Ovary (tissue), 9 donors: ENCODE data around the gene URM1. TPM values are rescaled to one million over a fixed set of nuclear protein-coding genes. Genes with fewer than 3 reads are reported as not detected.

ENCODE experiments used
- DNase-seq, 5 donors: peaks; one replicate each; pipeline ENCODE4 v3.0.0-alpha.2; 2019 to 2020
- H3K27ac ChIP-seq, 2 donors: fragments of 200-600 bp; one replicate each; pipeline versions ENCODE4 v1.5.1 to v1.8.0; 2019 to 2022
- H3K27me3 ChIP-seq: fragments of 200-600 bp; one replicate; pipeline ENCODE4 v1.8.0; 2022
- H3K36me3 ChIP-seq: fragments of 200-600 bp; sonication (generic); one replicate; pipeline ENCODE4 v1.5.1; 2019
- H3K4me1 ChIP-seq: one replicate; pipeline ENCODE4 v1.8.1; 2013; ENCODE audit warnings: mild to moderate bottlenecking, moderate library complexity; ENCODE audit not compliant: insufficient read depth
- H3K4me3 ChIP-seq: fragments of 200-600 bp; sonication (generic); one replicate; pipeline ENCODE4 v1.5.1; 2017
- H3K9me3 ChIP-seq, 2 donors: fragments of 200-600 bp in 1 of 2; sonication (generic) in 1 of 2; one replicate each; pipeline versions ENCODE4 v1.5.1 to v1.8.1; 2013 to 2019; ENCODE audit warnings: mild to moderate bottlenecking in 1 of 2, moderate library complexity in 1 of 2
- EP300 ChIP-seq: sonication (generic); formaldehyde crosslinking; IDR thresholded peaks from one replicate; pipeline ENCODE4 v1.6.1; 2017; ENCODE audit warnings: antibody characterized with exemption
- POLR2A ChIP-seq: fragments of 450-650 bp; IDR thresholded peaks from one replicate; pipeline ENCODE4 v1.6.1; 2017; ENCODE audit warnings: antibody characterized with exemption, mild to moderate bottlenecking, moderate library complexity
- WGBS, 3 donors: extraction: QIAGEN DNeasy Blood & Tissue Kit in 1 of 3; methylation state at CpG; one replicate each; pipeline versions ENCODE4 v1.1.5 to v1.1.7; 2013 to 2017; 5-methylcytosine and 5-hydroxymethylcytosine counted together
- intact Hi-C, 4 donors: fragments of 100-400 bp; cut with DNase I; formaldehyde crosslinking; loops; one replicate each; pipeline versions ENCODE4 v1.11.0 to v1.15.1; 2022 to 2023
- polyA plus RNA-seq, 2 donors: library from polyadenylated mRNA; stranded (reverse); fragments of 200-250 nt in 1 of 2; fragments of 350-450 nt in 1 of 2; fragmentation: Illumina TruSeq in 1 of 2; extraction: RNeasy Lipid Tissue Mini Kit (QIAGEN cat#74804) in 1 of 2; gene quantifications; one replicate each; pipeline ENCODE4 v1.2.3, GENCODE V29; 2013 to 2014
- total RNA-seq, 7 donors: library from RNA; depleted of rRNA in 2 of 7; stranded (reverse); fragments of >200 nt in 2 of 7; fragmentation: NEBNext Ultra II Directional in 3 of 7; extraction: Animal tissue kit (Norgen Biotek cat#: 25700) in 3 of 7; gene quantifications; one replicate each; pipeline versions ENCODE4 v1.1.0 to v1.2.4, GENCODE V29; 2016 to 2023
- TF ChIP-seq, protein P1 (sequence below), 3 donors: fragments of 450-650 bp in 2 of 3; fragments of 200-600 bp in 1 of 3; IDR thresholded peaks; one replicate each; pipeline versions ENCODE4 v1.5.1 to v1.8.0; 2016 to 2022; ENCODE audit warnings: antibody characterized with exemption in 3 of 3, mild to moderate bottlenecking in 1 of 3
- donor health status: DM: no; HTN: no; CAD: no; lungs with moderate emphysema.
- donor health status: DM: no; HTN: no; CAD: no.
- donor health status: Bipolar disorder and iron deficiency.
- donor health status: DM: yes; HTN: yes; CAD: no.
- donor health status: DM: no; HTN: no; CAD: no.
- donor health status: DM: yes; HTN: yes; CAD: no.

URM1 gene
- total and polyA plus RNA-seq, 9 donors = 20.5 to 51.4 (median 36.0) TPM

DNA sequence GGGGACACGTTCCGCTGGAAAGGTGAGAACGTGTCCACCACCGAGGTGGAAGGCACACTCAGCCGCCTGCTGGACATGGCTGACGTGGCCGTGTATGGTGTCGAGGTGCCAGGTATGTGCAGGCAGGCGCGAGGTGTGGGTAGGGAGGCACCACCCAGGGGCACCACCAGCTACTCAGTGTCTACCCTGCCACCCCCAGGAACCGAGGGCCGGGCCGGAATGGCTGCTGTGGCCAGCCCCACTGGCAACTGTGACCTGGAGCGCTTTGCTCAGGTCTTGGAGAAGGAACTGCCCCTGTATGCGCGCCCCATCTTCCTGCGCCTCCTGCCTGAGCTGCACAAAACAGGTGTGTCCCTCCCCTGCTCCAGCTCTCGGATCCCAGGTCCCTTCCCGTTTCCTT lies 15.7 kb upstream of the URM1 start:
- Histone ChIP-seq H3K27ac (no peak overlapping the region), H3K4me1 (no peaks in the 10 kb centered on the region), H3K27me3 (no peaks in the 10 kb centered on the region), H3K9me3 (no peaks in the 10 kb centered on the region), H3K4me3 (no peak overlapping the region), H3K36me3 (no peaks in the 10 kb centered on the region)
- TF ChIP-seq POLR2A (no peak), EP300 (no peak)
- TF ChIP-seq, protein P1, sequence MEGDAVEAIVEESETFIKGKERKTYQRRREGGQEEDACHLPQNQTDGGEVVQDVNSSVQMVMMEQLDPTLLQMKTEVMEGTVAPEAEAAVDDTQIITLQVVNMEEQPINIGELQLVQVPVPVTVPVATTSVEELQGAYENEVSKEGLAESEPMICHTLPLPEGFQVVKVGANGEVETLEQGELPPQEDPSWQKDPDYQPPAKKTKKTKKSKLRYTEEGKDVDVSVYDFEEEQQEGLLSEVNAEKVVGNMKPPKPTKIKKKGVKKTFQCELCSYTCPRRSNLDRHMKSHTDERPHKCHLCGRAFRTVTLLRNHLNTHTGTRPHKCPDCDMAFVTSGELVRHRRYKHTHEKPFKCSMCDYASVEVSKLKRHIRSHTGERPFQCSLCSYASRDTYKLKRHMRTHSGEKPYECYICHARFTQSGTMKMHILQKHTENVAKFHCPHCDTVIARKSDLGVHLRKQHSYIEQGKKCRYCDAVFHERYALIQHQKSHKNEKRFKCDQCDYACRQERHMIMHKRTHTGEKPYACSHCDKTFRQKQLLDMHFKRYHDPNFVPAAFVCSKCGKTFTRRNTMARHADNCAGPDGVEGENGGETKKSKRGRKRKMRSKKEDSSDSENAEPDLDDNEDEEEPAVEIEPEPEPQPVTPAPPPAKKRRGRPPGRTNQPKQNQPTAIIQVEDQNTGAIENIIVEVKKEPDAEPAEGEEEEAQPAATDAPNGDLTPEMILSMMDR (IDR thresholded peaks at IDR 0.05) = no peak
- intact Hi-C loops = no loop called here
- no peak for DNase-seq
- 93 to 97% (median 96%) methylated on average over 19 of the region's 19 CpGs for WGBS, 3 donors

DNA sequence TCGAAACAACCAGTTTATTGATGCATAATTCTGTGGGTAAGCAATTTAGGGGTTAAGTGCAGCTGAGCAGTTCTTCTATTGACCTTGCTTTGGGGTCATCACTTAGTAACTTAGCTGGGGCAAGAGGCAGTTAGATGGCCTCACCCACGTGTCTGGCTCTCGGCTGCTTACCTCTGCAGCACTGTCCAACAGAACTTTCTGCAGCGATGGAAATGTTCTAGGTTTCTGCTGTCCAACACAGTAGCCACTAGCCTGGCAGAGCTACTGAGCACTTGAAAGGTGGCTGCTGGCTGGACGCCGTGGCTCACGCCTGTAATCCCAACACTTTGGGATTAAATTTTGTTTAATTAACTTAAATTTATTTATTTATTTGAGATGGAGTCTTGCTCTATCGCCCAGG lies 13.1 kb upstream of the URM1 start:
- Histone ChIP-seq H3K27ac (no peak overlapping the region), H3K36me3 (no peaks in the 10 kb centered on the region), H3K4me1 (peaks cover 5% of the 10 kb centered on the region), H3K9me3 (no peaks in the 10 kb centered on the region), H3K27me3 (no peaks in the 10 kb centered on the region), H3K4me3 (no peak overlapping the region)
- WGBS, 3 donors = 61 to 66% (median 65%) methylated on average over 8 of the region's 8 CpGs
- intact Hi-C loops = no loop called here
- TF ChIP-seq POLR2A = no peak
- TF ChIP-seq, protein P1 (IDR thresholded peaks at IDR 0.05) = no peak
- no peak for TF ChIP-seq EP300
- no peak for DNase-seq

DNA sequence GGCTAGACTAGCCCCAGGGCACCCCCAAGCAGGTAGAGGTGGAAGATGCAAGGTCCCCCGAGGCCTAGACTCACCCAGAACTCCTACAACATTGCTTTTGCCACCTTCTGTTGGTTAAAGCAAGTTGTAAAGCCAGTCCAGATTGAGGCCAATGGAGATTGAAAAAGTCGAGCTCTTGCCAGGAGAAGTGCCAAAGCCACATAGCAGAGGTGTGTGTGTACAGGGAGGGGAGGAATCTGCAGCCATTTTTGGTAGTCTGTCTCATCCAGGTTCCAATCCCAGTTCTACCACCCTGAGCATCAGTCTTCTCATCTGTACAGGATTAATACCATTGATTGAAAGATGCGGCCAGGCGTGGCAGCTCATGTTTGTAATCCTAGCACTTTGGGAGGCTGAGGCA lies 12.3 kb upstream of the URM1 start:
- intact Hi-C loops = no loop called here
- no peaks in the 10 kb centered on the region for H3K9me3 ChIP-seq

DNA sequence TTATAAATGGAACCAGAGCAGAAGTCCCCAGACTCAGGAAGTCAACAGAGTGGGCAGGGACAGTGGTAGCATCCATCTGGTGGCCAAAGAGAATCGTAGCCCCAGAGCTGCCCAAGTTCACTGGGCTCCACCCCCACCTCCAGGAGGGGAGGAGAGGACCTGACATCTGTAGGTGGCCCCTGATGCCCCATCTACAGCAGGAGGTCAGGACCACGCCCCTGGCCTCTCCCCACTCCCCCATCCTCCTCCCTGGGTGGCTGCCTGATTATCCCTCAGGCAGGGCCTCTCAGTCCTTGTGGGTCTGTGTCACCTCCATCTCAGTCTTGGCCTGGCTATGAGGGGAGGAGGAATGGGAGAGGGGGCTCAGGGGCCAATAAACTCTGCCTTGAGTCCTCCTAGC lies 10.3 kb upstream of the URM1 start:
- WGBS, 3 donors = 66 to 77% (median 69%) methylated on average over 2 of the region's 2 CpGs
- TF ChIP-seq POLR2A (no peak), EP300 (no peak)
- TF ChIP-seq, protein P1 (IDR thresholded peaks at IDR 0.05) = no peak
- no peak overlapping the region for H3K4me3 ChIP-seq
- no peaks in the 10 kb centered on the region for H3K9me3 ChIP-seq
- no peak for DNase-seq
- no peaks in the 10 kb centered on the region for H3K36me3 ChIP-seq
- H3K27ac ChIP-seq = no peak overlapping the region
- H3K4me1 ChIP-seq = peaks cover 5% of the 10 kb centered on the region
- H3K27me3 ChIP-seq = no peaks in the 10 kb centered on the region
- intact Hi-C loops = loop anchor here in 2 of 4 donors (5.0 to 10.0 kb wide), 2 partner anchors 54 to 191 kb away; partner anchors contain the start of gene SPTAN1 (in 1 of the 2)

More for the DNA sequence above, 12.3 kb upstream of the URM1 start:
- no peaks in the 10 kb centered on the region for H3K27me3 ChIP-seq
- no peak overlapping the region for H3K27ac ChIP-seq
- WGBS, 3 donors = 75 to 84% (median 78%) methylated on average over 4 of the region's 4 CpGs
- H3K36me3 ChIP-seq = no peaks in the 10 kb centered on the region
- H3K4me3 ChIP-seq = no peak overlapping the region
- no peak for DNase-seq
- peaks cover 5% of the 10 kb centered on the region for H3K4me1 ChIP-seq
- TF ChIP-seq EP300 (no peak), POLR2A (no peak)
- TF ChIP-seq, protein P1 (IDR thresholded peaks at IDR 0.05) = no peak
